OCI-LY3 (cell line): ENCODE data around the gene GJD3.

ENCODE experiments used
- CTCF ChIP-seq: fragments of 200-600, 300-600 bp; sonication (generic); IDR thresholded peaks from 2 replicates; pipeline ENCODE4 v1.5.1; 2014; ENCODE audit warnings: antibody characterized with exemption, low read length, low read depth
- EZH2phosphoT487 ChIP-seq: fragments of 200-600 bp; shearing (Covaris generic); IDR thresholded peaks from 2 replicates; pipeline ENCODE4 v1.6.1; 2018; ENCODE audit warnings: antibody characterized with exemption, mixed run types, low read depth

DNA sequence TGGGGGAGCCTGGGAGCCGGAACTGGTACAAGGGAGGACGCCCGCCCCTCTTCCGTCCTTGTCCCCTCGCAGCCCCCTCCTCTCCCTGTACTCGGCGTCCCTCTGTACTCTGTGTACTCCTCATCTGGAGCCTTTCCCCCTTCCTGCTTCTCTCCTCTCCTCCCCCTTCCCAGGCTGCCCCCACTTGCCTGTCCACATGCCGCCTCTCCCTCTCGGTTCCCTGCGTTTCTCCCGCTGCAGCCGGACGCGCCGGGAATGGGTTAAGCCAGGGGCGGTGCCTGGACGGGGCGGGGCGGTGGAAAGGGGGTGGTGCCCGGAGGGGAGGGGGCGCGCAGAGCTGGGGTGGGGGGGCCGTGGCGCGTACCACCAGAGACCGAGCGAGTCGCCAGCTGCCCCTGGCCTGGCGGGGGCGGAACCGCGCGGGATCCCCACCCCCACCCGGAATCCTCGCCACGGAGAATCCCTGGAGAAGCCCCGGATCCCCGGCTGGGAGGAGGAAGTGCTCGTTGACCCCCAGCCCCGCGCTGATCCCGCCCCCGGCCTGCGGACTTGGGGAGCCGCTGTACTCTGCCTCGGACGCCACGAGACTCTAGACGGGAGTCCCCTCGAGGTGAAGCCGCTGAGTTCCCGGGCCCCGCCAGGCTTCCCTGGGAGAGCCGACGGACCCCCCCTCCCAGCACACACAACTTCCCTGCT lies 22.6 kb downstream of the GJD3 start:
- TF ChIP-seq CTCF: no peak
- TF ChIP-seq EZH2phosphoT487: no peak
